GM18951 (cell line): ENCODE results near the gene ABCB6.
A peak's percentile ranks its signal among the peaks of the same experiment; 100 is the strongest.

ENCODE experiments used
- POLR2A ChIP-seq: IDR thresholded peaks from 4 replicates; pipeline ENCODE4 v1.6.1; 2011; ENCODE audit warnings: mild to moderate bottlenecking; ENCODE audit not compliant: insufficient read length, insufficient read depth; ENCODE audit errors: extremely low read depth
- in situ Hi-C: fragments of 300-500 bp; cut with MboI; formaldehyde crosslinking; loops from one replicate; pipeline ENCODE4 v1.12.0; 2022; ENCODE audit warnings: low sequenced_read_pairs, mixed read lengths, inconsistent platforms; ENCODE audit not compliant: unreplicated experiment

ABCB6 gene

DNA sequence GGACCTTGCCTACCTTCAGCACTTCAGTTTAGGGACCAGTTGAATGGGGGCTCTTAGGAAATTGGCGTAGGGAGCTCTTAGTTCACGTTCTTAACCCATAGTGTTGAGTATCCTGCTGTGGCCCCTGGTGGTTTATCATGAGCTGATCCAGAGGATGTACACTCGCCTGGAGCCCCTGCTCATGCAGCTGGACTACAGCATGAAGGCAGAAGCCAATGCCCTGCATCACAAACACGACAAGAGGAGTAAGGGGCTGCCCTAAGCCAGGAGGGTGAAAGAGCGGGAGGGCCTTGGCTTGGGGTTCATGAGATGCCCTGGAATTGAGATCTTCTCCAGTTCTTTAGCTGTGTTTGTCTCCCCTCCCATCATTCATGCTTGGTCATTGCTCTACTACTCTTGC, 37.8 kb downstream of the ABCB6 start:
- TF ChIP-seq POLR2A, result no peak
- in situ Hi-C loops, result no loop called here

DNA sequence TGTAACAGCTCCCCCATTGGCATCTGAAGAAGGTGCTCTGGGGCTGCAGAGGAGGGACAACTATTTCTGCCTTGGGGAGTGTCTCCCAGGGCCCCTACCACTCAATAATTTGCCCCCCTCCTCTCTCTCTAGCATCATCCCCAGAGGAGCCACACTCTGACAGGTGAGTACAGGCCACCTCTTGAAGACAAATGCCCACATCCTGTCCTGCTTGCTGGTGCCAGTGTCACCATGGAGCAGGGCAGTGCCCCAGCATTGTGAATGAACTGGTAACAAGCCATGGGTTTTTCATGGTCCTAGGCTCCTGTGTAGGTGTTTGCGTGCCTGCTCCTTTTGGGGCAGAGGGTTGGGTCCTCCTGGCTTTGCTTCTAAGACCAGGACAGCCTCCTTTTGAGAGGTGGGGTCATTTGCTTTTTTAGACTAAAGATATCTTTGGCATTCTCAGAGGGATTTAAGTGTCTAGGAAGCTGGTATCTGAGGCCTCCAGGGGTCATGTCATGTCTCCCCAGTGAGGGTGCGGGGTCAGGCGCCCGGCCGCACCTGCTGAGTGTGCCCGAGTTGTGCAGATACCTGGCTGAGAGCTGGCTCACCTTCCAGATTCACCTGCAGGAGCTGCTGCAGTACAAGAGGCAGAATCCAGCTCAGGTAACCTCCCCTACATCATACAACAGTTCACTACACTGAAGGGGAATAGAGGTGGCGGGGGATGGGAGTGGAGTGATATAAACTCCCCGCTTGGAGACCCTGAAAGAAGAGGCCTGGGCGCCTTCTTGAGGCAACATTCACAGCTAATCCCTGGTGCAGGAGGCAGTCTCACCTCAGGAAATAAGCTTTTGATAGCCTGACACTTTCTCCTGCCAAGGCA, 38.9 kb downstream of the ABCB6 start:
- in situ Hi-C loops, result no loop called here
- TF ChIP-seq POLR2A, result no peak

DNA sequence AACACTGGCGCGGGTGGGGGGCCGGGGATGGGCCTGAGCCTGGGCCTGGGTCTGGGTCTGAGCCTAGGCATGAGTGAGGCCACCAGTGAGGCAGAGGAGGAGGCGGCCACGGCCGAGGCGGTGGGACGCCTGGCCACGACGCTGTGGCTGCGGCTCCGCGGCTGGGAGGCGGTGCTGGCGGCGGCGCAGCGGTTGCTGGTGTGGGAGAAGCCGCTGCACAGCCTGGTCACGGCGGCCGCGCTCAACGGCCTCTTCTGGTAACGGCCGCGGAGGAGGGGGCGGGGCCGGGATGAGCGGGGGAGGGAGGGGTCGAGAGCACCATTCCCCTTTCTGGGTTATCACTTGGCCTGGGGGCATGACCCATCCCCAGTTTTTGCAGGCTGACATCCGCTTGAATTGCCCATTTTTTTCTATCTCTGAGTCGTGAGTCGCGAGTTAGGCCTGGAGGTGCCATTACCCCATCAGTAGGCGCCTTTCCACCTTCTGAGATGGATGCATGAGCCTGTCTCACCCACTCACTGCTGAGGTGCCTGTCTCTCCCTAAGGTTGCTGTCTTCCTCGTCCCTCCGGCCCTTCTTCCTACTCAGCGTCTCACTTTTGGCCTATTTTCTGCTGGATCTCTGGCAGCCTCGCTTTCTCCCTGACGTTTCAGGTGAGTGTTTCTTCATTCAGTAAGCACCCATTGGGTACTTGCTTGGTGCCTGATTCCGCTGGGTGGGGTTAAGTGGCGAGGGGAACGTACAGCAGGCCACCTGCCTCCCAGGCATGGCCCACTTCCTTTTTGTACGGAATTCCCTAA, 40.2 kb downstream of the ABCB6 start:
- no peak for TF ChIP-seq POLR2A
- in situ Hi-C loops, result no loop called here

DNA sequence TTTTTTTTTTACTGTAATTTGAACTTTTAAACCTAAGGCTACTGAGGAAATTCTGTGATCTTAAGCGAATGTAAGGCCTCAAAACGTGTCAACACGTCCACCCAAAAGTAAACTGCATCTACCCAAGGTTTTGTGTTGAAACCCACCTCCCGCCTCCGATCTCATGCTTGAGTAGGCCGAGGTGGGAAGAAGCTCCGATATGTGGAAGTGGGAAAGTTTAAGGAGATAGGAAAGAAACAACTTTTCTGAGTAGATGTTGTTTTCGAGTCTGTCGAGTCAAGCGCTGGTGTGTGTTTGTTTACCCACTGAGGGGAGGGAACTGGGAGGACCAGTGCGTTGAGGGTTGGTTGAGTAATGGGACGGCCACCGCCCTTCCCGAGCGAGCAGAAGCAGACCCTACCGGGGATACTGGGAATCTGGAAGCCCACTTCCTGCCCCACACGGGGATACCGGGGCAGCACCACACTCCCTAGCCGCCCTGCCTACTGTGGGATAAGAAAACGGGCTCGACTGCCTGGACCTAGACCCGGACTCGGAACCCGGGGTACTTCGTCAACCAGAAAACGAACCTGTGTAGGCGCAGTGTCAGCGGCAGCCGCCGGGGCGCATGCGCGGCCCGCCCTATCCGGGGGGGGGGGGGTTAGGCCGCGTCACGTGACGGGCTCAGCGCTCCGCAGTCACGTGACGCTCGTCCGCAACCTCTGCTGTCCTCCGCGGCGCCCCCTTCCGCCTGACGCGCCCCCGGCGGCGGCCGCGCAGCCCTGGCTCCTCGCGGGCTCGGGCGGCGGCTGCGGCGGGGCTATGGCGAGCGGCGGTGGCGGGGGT, 41.0 kb downstream of the ABCB6 start, which contains the start of gene RETREG2:
RETREG2 (plus strand) TSS at position 724 of the 825 bp plus-strand sequence; CDS start at position 802, 78 bp downstream.
- peak; percentile 93 for TF ChIP-seq POLR2A
- in situ Hi-C loops, result no loop called here

DNA sequence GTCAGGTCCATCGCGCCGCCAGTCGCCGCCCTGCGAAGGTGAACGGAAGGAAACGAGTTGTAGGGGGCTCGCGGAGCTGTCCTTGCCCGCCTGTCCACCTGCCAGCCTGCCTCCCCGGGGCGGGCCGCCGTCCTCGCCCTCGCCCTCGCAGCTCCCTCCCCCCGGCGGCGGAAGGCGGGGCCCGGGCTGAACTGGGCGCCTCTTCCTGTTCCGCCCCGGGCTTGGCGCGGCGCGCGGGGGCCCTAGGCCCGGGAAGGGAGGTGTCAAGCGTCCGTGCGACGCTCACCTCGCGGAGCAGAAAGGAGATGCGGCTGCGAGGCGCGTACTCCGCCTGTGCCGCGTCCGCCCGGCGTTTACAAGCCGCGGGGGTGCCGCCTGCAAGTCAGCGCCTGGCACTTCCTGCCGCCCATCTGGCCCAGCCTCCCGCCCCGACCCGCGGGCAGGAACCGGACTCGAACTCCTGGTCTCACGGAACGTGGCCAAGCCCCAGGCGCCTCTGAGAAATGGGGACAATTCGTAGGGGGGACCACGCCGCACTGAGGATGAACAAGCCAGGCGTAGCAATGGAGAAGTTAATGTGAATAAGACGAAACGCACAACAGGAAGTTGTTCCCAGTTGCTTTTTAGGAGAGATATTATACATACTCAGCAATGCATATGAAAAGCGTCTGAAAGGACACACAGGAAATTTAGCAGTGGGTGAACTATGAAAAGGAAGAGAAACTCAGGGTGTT, 41.8 kb downstream of the ABCB6 start, which contains the start of gene CNPPD1:
CNPPD1 (minus strand) TSS at position 108 of the 734 bp plus-strand sequence; CDS start at position 11, 97 bp downstream.
- peak; percentile 87 for TF ChIP-seq POLR2A
- in situ Hi-C loops, result no loop called here

DNA sequence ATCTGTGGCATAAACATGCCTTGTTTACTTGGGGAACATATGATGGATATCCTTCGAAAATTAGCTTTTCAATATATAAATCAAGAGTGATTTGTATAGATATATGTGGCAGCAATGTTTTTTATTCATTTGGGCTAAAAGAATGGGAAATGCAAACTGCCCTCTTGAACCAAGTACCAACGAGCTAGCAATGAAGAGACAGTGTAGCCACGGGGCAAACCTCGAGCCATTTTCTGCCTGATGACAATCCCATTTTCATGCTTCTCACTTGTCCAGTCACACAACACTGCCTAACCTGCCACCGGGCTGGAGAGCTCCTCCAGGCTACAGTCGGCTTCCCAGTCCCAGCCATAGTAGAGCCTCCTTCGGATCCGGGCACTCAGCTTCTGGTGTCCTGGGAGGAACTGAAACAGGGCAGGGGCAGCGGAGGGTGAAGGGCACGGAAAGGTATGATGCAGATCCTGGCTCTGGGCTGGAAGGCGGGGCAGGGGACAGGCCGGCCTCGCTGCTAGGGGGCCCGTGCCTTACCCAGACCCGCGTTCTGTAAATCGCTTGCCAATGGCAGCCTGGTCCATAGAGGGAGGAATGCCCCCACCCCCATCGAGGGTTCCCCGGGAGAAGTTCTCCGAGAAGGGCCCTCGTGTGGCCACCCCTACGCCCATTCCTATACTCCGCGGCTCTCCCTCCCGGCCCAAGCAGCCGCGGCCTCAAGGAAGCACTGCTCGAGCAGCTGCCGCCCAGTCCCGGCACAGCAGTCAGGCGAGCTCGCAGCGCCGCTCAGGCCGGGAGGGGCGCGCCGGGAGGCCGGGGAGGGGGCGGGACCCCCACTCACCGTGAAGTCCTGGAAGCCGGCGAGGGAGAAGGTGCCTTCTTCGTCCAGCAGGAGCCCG, 42.6 kb downstream of the ABCB6 start:
- in situ Hi-C loops, result no loop called here
- no peak for TF ChIP-seq POLR2A

DNA sequence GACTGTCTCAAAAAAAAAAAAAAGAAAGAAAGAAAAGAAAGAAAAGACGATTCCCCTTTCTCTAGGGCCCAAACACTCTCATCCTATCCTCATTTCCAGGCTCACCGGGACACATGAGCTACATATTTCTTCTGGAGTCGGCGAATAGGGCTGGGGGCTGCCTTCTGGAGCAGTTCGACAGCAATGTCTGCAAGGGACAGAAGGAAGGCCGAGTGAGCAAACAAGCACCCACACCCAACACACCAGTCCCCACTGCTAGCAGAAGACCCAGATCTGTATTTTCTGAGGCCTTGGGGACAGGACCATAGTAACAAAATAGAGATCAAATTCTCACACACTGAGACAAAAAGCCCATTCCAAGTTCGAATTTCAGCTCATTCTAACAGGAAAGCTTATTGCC, 43.3 kb downstream of the ABCB6 start:
- in situ Hi-C loops, result no loop called here
- TF ChIP-seq POLR2A, result no peak

DNA sequence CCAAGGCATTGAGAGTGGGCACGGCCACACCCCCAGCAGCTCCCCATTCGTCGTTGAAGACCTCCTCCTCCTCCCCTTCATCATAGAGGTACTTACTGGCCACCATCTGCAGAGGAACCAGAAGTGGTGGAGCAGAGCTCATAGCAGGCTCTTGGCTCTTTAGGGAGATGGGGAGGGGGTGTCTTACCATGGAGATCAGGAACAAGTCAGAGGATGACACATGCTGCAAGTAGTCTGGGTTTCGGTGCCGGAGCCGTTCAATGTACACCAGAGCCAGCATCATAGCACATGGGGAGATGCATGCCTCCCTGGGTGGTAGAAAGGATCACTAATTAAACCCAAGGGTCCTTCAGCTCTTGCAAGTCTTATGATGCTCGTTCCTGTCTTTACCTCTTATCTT, 44.0 kb downstream of the ABCB6 start:
- TF ChIP-seq POLR2A, result no peak
- in situ Hi-C loops, result no loop called here

DNA sequence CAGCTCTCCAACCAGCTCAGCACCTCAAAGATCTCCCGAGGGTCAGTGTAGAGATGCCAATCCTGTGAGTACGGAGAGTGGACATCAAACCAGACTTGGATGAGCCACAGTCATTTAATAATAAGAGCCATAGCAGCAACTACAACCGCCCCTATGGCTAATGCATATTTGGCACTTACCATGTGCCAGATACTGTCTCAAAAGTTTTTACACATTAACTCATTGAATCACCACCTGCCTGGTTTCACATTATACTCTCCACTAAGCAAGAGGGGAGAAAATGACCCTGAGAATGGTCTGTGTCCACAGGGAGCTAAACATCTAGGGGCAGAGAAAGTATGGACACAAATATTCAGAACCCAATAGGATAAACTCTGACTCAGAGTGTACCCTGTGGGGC, 44.6 kb downstream of the ABCB6 start:
- in situ Hi-C loops, result no loop called here

DNA sequence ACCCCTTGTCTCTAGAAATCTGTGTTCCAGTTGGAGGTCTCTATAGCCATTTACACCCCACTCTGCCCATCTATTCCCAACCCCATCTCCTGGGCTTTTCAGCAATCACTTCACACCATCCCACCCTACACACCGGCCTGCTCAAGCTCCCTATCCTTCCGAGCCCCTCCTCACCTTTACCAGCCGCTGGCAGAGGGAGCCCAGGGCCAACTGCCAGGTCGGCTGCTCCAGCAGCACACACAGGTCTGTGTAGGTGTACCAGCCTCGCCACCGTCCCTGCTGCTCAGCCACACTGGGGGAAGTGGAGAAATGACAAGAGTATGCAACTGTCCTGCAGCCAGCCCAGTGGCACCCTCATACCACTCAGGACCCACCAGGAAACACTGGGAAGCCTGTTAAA, 45.6 kb downstream of the ABCB6 start:
- in situ Hi-C loops, result no loop called here
- no peak for TF ChIP-seq POLR2A

More for the DNA sequence above, 44.6 kb downstream of the ABCB6 start:
- TF ChIP-seq POLR2A, result no peak

DNA sequence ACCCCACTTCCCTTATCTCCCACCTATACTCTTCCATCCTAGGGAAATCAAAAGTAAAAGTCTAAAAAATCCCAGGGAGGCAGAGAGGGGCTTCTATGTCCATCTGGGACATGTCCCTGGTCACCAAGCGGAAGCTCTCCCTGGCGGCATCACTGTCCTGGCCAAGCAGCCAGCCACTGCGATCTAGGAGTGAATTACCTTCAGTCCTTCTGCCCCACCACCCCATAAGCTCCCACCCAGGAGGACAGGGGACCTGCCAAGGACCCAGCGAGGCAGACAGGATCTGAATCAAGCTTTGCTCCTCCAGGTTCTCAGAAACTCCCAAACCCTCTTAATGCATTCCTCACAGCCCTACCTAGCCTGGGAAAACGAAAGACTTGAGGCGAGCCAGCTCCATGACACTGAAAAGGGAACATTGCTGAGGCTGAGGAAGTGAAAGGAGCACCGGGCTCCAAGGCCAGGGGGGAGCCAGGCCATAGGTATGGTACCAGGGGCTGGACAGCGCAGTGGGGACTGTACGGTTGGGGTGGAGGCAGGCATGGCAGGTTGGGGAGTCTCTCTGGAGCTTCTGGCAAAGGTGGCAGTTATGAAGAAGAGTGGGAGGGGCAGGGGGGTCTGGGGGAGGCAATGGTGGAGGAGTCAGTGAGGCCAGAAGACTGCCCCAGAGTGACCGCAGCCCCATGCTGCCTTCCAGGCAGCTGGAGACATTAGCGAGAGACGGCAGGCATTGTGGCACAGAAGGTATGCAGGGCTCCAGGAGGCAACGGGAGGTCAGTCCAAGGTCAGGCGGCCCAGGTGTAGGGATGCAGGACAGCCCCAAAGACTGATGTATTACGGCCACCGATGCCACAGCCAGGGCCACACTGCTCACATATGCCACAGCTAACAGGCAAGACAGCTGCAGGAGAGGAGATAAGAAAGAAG, 46.3 kb downstream of the ABCB6 start:
- in situ Hi-C loops, result no loop called here
- no peak for TF ChIP-seq POLR2A

DNA sequence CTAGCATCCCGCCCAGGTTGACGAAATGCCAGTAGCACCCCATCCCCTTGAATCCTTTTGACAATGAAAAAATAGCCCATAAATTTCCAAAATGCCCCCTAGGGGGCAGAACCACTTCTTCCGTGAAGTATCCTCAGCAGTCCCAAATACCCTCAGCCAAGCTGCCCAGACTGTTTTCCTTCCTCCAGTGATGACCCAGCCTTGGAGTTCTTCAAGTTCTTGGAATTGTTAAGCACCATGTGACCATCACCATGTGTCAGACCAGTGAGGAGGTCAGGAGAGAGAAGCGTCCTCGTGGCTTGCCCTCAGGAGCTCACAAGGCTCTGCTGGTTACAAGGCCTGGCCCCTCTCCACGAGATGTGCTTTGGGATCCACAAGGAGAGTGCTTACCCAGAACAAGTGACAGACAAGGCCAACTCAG, 47.5 kb downstream of the ABCB6 start:
- TF ChIP-seq POLR2A, result no peak
- in situ Hi-C loops, result no loop called here
